Islet of Langerhans (tissue), 1 donor: Measurements from ENCODE around the gene KIDINS220.

Experiments used
- FAIRE-seq: peaks from one replicate; lab custom pipeline; 2011; peaks lifted over from hg19 to GRCh38; lab: Jason Lieb, UNC

KIDINS220 gene

DNA sequence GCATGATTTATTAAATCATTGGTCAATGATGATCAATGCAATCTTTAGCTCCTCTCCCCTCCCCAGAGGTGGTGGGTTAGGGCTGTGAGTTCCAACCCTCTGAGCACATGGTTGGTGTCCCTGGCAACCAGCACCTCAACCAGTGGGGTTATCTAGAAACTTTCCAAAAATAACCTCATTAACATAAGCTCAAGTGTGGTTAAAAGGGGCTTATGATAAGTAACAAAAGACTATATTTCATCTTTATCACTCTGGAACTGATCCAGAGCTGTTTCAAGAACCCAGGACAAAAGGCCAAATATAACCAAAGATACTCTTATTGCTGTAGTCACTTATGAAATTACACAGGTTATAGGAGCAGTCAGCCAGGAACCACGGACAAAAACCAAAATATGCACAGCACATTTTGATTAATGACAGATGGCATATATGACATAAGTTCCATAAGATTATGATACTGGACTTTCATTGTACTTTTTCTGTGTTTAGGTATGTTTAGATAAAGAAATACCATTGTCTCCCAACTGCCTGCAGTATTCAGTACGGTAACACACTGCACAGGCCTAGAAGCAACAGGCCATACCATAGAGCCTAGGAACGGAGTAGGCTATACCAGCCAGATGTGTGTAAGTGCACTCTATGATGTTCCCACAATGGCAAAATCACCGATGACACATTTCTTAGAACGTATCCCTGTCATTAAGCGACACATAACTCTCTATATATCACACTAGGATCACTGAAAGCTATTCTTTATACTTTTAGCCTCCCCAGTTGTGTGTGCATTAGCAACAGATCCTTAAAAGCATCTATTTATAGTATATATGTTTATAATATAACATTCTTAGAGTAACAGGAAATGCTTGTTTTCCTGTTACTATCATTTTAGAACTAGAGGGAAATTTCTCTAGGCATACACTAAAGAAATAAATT, 31.9 kb downstream of the KIDINS220 start:
- no peak for FAIRE-seq

DNA sequence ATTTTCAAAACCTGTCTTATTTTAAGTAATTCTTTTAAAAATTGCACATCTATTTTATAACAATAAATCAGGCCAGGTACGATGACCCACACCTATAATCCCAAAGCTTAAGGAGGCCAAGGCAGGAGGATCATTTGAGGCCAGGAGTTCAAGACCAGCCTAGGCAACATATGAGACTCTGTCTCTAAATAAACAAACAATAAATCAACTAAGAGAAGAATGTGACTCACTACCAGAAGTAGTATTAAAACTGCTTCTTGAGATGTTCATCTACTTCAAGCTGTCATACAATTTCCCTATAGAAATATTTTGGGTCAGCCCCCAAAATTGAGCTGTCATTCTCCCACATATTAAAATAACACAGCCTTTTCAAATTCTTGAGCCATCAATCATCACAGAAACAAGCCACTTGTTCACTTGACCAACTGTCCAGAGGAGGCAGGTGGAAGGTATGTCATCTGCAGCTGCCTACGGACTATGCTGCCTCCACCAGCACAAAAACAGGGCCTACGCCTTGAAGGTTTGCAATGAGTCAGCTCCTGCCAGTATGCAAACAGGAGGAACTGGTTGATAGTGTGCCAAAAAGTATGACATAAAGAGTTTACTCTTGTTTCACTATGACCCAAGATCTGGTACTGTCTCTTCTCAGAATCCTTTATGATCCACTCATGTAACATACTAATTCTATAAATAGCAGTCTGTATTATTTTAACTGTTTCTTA, 33.6 kb downstream of the KIDINS220 start:
- FAIRE-seq, result no peak

- FAIRE-seq, result peak; percentile 38
Measured at GRCh38 chr2:8802741-8803140, 34.7 kb downstream of the KIDINS220 start.

GRCh38 chr2:8800821-8801220, 36.6 kb downstream of the KIDINS220 start:
- no peak for FAIRE-seq

GRCh38 chr2:8800218-8800617, 37.2 kb downstream of the KIDINS220 start:
- no peak for FAIRE-seq

- no peak for FAIRE-seq
Measured at GRCh38 chr2:8799004-8799403, 38.4 kb downstream of the KIDINS220 start.

DNA sequence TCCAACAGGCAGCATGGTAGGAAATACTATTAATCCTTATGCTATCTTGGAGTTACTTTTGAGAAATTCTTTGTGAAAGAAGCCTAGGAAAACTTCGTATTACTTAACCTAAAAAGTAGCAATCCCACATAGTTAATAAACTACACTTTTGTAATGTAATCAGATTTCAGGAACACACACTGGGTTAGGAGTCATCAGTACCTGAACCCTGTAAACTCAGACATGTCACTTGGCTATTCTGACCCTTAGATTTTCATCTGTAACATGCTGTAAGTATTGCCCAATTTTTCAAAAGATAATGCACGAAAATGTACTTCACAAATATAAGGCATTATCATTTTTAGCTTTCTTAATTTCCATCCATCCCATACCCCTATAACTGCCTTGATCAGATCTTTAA, 39.0 kb downstream of the KIDINS220 start:
- no peak for FAIRE-seq

GRCh38 chr2:8797682-8798081, 39.7 kb downstream of the KIDINS220 start:
- FAIRE-seq, result no peak

- FAIRE-seq, result no peak
Measured at GRCh38 chr2:8796878-8797550, 40.4 kb downstream of the KIDINS220 start.

- FAIRE-seq, result no peak
Measured at GRCh38 chr2:8796315-8796848, 41.0 kb downstream of the KIDINS220 start.

DNA sequence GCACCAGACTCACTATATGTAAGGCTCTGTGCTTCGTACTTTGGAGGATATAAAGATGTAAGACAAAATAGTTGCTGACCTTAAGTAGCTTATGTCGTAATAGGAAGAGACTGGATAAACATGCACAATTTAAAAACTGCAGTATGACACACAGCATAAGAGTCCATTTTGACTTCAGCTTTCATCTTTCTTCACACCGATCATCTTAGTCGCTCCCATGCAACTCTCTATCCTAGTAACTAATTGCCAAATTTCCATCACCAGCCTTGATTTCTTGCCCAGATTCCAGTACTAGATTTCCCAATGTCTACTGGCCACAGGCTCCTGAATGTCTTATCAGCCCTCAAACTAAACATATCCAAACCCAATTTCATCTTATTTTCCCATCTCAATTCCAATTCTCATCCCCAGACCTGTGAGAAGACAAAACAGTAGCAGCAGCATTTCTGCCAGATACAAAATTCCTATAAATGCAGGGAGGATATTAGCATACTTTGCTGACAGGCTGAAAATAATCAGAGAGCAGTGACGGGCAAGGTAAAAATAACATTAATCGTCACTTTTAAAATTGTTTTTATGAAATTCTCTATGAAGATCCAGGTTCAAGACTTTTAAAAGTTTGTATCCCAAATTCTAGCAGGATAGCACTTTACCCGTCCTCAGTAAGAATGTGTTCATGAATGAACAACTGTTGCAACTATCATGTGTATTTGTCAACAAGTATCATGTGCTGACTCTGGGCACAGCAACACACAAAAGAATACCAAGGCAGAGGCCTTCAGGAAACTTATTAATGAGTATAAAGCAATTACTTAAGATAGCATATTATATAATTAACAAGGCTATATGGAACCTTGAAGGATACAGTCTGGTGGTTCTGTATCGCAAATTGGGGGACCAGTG, 42.2 kb downstream of the KIDINS220 start:
- no peak for FAIRE-seq

GRCh38 chr2:8790739-8791162, 46.7 kb downstream of the KIDINS220 start:
- FAIRE-seq, result no peak

GRCh38 chr2:8786463-8786862, 51.0 kb downstream of the KIDINS220 start:
- FAIRE-seq, result no peak

GRCh38 chr2:8779795-8780671, 57.4 kb downstream of the KIDINS220 start:
- FAIRE-seq, result peak; percentile 62

DNA sequence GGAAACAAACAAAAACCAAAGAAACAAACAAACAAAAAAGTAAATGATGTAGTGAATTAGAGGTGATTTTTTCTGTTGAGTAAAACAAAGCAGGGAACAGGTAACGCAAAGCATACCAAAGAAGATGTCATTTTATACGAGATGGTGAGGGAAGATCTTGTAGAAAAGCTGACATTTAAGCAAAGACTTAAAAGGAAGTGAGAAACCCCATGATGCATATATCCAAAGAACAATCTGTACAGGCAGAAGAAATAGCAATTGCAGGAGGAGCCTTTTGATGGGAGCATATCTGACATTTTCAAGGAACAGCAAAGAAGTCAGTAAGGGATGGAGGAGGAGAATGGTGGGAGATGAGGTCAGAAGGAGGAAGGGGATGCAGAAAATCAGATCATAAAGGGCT, 63.0 kb downstream of the KIDINS220 start:
- no peak for FAIRE-seq

GRCh38 chr2:8767324-8767723, 70.1 kb downstream of the KIDINS220 start:
- FAIRE-seq, result no peak

DNA sequence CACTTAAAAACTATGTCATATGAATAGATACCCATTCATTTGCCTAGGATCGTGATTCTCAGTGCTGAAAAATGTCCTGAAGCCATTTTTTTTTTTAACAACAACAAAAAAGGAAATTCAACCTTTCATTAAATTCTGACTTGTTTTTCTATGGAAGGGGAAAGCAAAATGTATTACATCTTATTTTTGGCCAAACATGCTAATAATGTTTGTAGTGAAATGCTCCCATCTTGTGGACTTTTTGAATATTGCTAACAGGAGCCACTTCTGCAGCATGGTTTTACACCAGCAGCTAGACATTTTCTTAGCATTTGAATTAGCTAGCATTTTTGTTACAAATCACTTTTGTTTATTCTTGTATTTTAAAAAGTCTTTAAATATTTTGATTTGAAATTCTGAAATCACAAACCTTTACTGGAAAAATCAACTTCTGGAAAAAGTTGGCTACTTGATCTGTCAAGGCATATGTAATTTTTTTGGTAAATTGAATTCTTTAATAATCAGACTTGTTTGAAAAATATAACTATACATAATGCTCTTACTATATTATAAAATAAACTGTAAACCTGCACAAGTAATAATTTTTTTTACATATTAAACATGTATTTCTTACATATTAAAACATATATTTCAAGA, 75.8 kb downstream of the KIDINS220 start:
- FAIRE-seq, result peak; percentile 98

DNA sequence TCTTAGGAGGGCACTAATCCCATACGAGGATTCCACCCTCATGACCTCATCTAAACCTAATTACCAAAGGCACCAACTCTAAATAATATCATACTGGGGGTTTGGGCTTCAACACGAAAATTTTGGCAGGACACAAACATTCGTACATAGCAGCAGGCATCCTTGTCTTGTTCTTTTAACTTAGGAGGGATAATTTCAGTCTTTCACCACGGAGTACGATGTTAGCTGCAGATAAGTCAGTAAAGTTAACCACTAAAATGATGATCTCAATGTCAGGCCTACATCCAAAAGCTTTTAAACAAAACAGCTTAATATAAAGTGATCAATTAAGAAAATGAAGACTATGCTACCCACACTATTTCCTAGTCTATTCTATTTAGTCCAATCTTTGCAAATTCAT, 80.7 kb downstream of the KIDINS220 start:
- FAIRE-seq, result no peak

DNA sequence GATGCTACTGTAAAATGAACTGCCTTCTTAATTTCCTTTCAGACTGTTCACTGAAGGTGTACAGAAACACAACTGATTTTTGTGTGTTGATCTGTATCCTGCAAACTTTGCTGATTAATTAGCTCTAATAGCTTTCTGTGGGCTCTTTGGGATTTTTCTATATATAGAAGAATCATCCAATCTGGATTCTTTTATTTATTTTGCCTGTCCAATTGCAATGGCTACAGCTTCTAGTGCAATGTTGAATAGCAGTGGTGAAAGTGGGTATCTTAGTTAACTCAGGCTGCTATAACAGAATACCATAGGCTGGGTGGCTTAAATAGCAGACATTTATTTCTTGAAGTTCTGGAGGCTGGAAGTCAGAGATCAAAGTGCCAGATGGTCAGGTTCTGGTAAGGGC, 81.2 kb downstream of the KIDINS220 start:
- no peak for FAIRE-seq
